Neural cell (in vitro differentiated cells): ENCODE data around the gene TNFAIP1. TPM values are rescaled to one million over a fixed set of nuclear protein-coding genes. Genes with fewer than 3 reads are reported as not detected.

ENCODE experiments used
- polyA plus RNA-seq: library from polyadenylated mRNA; depleted of rRNA; stranded (reverse); fragments of >200 nt; gene quantifications from 2 replicates; pipeline ENCODE4 v1.2.3, GENCODE V29; 2014

The TNFAIP1 gene
- polyA plus RNA-seq, 1 donor from 2014 or later, result 40.8 TPM

Other genes with a start within 250 kb of the TNFAIP1 start
- gene TMEM97, start 16.6 kb upstream of the TNFAIP1 start, polyA plus RNA-seq, result 16.9 and 19.0 TPM in 2 replicates
- gene IFT20, start 289 bp upstream of the TNFAIP1 start, polyA plus RNA-seq, result 194 and 213 TPM in 2 replicates
- 75.4 and 84.0 TPM in 2 replicates for gene POLDIP2, start 21.8 kb downstream of the TNFAIP1 start, polyA plus RNA-seq
- not detected in 2 replicates for gene SEBOX, start 29.4 kb downstream of the TNFAIP1 start, polyA plus RNA-seq
- gene VTN, start 34.5 kb downstream of the TNFAIP1 start, polyA plus RNA-seq, result 1.2 and 1.5 TPM in 2 replicates
- gene SARM1, start 35.9 kb downstream of the TNFAIP1 start, polyA plus RNA-seq, result 21.6 and 23.9 TPM in 2 replicates
- 12.3 and 15.3 TPM in 2 replicates for gene SLC46A1, start 70.5 kb downstream of the TNFAIP1 start, polyA plus RNA-seq
- gene SLC13A2, start 137.9 kb downstream of the TNFAIP1 start, polyA plus RNA-seq, result not detected in 2 replicates
- not detected in 2 replicates for gene FOXN1, start 170.6 kb downstream of the TNFAIP1 start, polyA plus RNA-seq
- gene UNC119, start 216.9 kb downstream of the TNFAIP1 start, polyA plus RNA-seq, result 218 and 231 TPM in 2 replicates
- 37.6 and 58.5 TPM in 2 replicates for gene PIGS, start 235.8 kb downstream of the TNFAIP1 start, polyA plus RNA-seq
- gene ALDOC, start 241.1 kb downstream of the TNFAIP1 start, polyA plus RNA-seq, result 3.6 and 4.0 TPM in 2 replicates